GM12891 (cell line): ENCODE results near the gene CHIT1.

Source experiments
- POLR2A ChIP-seq: IDR thresholded peaks from 2 replicates; pipeline ENCODE4 v1.6.1; 2011; ENCODE audit warnings: low read depth, low read length, control low read depth
- TAF1 ChIP-seq: IDR thresholded peaks from 2 replicates; pipeline ENCODE4 v1.6.1; 2011; ENCODE audit warnings: low read depth, low read length, control low read depth

DNA sequence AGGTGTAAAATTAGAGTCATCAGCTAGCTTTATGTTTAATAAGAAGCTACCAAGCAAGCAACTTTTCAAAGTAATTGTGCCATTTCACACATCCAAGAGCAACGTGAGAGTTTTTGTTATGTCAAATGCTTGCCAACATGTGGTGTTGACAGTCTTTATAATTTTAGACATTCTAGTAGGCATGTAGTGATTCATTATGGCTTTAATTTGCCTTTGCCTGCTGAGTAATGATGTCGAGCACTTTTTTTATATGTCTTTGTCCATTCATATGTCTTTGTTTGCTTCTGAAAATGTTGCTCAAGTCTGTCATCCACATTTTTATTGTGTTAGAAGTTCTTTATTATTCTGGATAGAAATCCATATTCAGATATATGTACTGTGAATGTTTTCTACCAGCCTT lies 21.4 kb upstream of the CHIT1 start:
- TF ChIP-seq POLR2A, result no peak
- no peak for TF ChIP-seq TAF1
